SK-N-DZ (cell line): Measurements from ENCODE around the gene GCAT.

Experiments
- DNase-seq: peaks from one replicate; pipeline ENCODE4 v3.0.0-alpha.2; 2015; ENCODE audit warnings: low spot score

Gene GCAT

GRCh38 chr22:37809672-37810333 lies 2.1 kb downstream of the GCAT start:
- DNase-seq: no peak

DNA sequence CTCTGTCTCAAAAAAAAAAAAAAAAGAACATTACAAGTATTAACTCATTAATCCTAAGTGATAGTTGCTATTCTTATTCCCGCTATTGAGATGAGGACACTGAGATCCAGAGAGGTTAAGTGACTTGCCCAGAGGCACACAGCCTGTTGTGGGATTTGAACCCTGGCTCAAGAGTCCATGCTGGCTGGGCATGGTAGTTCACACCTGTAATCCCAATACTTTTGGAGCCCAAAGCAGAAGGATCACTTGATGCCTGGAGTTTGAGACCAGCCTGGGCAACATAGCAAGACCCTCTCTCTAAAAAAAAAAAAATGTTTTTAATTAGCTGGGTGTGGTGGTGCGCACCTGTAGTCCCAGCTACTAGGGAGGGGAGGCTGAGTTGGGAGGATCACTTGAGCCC lies 4.1 kb downstream of the GCAT start:
- DNase-seq: no peak

DNA sequence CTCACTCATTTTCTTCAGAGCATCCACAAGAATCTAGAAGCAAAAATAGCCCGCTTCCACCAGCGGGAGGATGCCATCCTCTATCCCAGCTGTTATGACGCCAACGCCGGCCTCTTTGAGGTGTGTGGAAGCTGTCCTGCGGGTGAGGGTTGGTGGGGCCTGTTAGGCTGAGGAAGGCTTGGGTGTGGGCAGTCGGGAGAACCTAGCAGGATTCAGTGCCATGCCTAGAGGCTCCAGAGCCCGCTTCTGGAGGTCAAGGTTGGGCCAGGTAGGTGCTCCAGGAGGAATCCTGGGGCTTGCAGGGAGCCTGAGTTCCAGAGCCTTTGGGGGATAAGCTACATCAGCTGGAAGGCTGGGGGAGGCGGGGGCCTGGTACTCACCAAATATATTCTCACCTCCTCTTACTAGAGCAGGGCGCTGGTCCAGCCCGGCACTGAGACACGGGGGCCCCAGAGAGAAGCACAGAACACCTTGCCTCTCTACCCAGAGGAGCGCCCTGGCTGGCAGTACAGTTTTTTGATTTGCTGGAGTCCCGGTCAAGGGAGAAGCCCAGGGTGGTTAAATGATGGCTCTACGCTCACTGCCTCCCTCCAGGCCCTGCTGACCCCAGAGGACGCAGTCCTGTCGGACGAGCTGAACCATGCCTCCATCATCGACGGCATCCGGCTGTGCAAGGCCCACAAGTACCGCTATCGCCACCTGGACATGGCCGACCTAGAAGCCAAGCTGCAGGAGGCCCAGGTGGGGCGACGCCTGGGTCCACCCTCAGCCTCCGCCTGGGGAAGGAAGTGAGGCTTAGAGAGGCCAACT lies 5.3 kb downstream of the GCAT start:
- DNase-seq: no peak

- no peak for DNase-seq
Observed at GRCh38 chr22:37815593-37815992, 7.9 kb downstream of the GCAT start.

DNA sequence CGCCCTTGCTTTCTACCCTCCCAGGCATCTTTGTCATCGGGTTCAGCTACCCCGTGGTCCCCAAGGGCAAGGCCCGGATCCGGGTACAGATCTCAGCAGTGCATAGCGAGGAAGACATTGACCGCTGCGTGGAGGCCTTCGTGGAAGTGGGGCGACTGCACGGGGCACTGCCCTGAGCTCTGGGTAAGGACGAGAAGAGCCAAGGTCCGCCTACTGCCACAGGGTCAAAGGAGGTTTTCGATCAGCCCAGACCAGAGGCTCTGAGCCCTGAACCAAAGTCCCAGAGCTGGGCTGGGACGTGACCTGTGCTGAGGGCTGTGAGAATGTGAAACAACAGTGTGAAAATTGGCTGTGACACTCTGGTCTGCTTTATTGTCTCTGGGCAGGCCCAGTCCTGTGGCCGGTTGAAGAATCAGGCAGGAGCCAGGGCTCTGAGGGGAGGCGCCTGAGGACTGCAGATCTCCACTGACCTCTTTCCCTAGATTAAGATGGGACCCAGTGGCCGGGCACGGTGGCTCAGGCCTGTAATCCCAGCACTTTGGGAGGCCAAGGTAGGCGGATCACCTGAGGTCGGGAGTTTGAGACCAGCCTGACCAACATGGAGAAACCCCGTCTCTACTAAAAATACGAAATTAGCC lies 8.9 kb downstream of the GCAT start:
- DNase-seq: no peak

DNA sequence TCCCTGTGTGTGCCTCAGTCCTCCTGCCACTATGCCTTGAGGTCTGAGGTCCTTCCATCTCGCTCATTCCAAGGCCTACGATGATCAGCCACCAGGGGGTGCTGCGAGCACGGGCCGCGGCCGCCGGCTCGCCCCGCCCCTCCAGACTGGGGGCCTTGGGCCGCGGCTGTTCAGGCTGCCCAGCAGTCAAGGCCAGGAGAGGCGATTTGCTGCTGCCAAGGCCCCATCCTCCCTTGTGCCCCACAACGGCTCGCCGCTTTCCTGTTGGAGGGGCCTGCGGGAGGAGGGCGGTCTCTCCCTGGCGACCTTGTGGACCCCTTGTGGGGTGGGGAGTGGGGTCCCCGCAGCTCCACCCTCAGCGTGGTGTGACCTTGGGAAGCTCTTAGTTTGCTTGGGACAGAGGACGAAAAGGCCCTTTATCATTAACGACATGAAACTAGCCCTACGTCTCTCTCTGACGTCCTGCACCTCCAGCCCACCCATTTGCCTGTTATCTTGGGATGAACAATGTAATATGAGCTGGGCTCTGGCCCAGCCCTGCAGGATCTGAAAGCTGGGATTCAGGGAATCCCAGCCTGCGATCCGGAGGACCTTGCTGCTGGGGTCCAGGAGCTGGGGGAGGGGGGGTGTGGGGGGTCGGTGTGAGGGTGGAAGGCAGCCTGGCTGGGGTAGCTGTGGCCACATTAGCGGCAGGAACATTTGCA lies 10.1 kb downstream of the GCAT start:
- DNase-seq: peak; percentile 92

GRCh38 chr22:37818409-37819104 lies 10.8 kb downstream of the GCAT start:
- DNase-seq: peak; percentile 77

DNA sequence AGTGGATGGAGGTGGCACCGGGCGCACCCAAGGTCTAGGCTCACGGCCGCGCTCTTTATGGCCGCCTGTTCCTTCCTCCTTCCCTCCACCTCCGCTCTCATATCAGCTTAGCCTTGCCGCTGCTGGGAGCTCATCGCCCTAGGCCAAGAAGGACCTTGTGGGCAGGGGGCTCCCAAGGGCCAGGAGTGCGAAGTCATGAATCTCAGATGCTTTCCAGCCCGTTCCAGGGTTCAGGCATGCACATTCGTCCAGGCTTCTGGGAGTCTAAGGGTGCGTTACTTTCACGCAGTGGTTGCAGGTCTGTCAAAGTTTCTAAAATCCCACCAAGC lies 11.3 kb downstream of the GCAT start:
- peak; percentile 42 for DNase-seq

- DNase-seq: no peak
Observed at GRCh38 chr22:37820350-37820749, 12.6 kb downstream of the GCAT start.

GRCh38 chr22:37822079-37822833 lies 14.5 kb downstream of the GCAT start:
- peak; percentile 42 for DNase-seq

DNA sequence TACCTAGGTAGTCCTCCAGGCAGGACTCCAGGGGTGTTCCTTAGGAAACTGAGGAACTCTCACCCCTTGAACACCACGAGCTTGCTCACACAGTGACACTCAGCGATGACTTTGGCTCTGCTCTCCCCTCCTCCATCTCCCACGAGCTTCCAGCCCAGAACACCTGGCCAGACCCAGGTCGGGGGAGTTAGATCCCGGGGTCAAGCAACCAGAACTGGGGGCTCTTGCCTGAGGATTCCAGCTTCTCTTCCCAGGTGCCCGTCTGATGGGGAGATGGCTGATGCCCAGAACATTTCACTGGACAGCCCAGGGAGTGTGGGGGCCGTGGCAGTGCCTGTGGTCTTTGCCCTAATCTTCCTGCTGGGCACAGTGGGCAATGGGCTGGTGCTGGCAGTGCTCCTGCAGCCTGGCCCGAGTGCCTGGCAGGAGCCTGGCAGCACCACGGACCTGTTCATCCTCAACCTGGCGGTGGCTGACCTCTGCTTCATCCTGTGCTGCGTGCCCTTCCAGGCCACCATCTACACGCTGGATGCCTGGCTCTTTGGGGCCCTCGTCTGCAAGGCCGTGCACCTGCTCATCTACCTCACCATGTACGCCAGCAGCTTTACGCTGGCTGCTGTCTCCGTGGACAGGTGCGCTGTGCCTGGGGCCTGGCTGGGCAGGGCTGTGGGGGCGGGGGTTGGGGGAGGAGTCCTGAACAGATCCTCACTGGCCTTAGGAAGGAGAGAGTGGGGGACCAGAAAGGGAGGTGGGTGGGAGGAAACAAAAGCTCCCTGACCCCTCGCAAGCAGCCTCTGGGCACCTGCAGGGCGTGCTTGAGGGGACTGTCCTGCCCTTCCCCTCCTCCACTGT lies 15.6 kb downstream of the GCAT start, which contains the start of gene GALR3:
GALR3 (plus strand) TSS at position 249 of the 852 bp plus-strand sequence; CDS start at position 274, 25 bp downstream.
- DNase-seq: no peak

- no peak for DNase-seq
Observed at GRCh38 chr22:37824674-37825641, 17.2 kb downstream of the GCAT start.

DNA sequence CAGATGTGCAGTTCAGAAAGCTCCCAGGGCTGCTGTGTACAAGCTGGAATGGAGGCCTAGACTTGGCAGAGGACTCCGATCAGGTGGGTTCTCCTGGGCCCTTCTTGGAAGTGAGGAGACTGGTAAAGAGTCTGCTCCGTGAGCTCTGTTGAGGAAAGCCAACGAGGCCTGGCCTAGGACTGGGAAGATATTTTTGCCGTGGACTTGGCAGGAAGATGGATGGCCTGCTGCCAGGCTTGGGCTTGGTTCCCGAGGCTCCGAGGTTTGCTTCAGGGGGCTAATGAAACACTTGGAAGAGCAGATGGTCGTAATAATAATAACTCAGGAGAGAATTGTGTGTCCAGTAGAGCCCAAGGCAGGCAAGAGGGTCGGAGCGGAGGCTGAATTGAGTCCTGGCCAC lies 19.3 kb downstream of the GCAT start:
- no peak for DNase-seq

DNA sequence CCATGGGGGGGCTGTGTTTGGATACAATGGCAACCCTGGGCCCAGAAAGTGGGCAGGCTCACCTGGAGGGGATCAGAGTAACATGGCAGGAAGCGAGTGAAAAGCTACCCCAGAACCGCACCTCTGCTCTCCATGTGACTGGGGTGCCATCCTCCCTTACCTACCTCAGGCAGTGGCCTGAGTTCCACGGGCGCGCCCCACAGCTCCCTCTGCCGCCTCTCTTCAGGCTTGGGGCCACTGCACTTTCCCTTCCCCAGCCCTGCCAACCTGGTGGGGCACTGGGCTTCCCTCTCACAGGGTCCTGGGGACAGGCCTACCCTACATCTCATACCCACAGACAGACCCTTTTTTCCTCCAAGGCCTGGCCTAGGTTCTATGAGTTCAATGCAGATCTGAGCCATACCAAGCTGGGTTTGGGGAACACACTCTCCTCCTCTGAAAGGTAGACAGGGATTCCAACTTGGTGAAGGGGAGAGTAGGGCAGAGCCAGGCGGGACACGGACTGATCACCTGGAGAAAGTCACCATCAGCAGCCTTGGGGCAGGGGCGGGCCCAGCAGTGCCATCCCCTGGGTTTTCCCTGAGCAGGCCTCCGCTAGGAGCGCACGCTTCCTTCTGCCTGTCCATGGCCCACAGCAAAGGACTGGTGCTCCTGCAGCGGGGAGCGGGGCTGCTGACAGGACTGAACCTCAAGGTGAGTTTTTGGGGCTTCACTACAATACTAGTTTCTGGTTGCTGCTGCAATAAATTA lies 22.5 kb downstream of the GCAT start:
- DNase-seq: no peak

- DNase-seq: no peak
Observed at GRCh38 chr22:37831472-37831871, 23.7 kb downstream of the GCAT start.

- no peak for DNase-seq
Observed at GRCh38 chr22:37832022-37832857, 24.5 kb downstream of the GCAT start.
